GM19463 (cell line): ENCODE results near the gene PLEK2.
"Not testable (repeated sequence)": the region's sequence is repeated elsewhere in the genome, so short reads cannot be mapped to it uniquely, and the experiment has no call there.

Experiments used
- ATAC-seq: cut with Tn5 transposase; IDR thresholded peaks from one replicate; pipeline ENCODE4 v1.9.1; 2021; ENCODE audit warnings: mild to moderate bottlenecking, moderate library complexity; ENCODE audit not compliant: unreplicated experiment

Gene PLEK2

DNA sequence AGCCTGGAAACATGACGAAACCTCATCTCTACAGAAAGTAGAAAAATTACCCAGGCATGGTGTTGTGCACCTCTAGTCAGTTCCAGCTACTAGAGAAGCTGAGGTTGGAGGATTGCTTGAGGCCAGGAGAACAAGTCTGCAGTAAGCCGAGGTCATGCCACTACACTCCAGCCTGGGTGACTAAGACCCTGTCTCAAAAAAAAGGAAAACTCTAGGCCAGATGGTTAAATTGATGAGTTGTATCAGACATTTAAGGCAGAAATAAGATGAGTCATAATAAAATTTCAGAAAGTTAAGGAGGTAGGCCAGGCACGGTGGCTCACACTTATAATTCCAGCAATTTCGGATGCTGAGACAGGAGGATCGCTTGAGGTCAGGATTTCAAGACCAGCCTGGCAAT is 41.1 kb downstream of the PLEK2 start:
- no peak for ATAC-seq

DNA sequence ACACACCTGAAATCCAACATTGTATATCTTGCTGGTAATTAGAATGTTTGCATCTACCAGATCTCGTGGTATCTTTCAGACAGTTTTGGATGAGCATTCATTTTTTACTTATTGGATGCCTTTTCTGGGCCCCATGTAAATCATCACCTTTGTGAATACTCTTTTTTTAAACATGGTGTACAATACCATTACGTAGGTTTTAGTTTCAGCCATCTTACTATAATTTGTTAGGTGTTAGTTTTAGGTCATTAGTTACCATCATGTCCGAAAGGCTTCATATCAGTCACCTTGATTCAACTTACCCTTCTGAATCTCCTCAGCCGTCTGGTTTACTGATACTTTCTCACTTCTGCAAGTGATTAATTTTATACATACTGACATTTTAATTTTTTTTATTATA is 46.5 kb downstream of the PLEK2 start:
- ATAC-seq, result no peak

DNA sequence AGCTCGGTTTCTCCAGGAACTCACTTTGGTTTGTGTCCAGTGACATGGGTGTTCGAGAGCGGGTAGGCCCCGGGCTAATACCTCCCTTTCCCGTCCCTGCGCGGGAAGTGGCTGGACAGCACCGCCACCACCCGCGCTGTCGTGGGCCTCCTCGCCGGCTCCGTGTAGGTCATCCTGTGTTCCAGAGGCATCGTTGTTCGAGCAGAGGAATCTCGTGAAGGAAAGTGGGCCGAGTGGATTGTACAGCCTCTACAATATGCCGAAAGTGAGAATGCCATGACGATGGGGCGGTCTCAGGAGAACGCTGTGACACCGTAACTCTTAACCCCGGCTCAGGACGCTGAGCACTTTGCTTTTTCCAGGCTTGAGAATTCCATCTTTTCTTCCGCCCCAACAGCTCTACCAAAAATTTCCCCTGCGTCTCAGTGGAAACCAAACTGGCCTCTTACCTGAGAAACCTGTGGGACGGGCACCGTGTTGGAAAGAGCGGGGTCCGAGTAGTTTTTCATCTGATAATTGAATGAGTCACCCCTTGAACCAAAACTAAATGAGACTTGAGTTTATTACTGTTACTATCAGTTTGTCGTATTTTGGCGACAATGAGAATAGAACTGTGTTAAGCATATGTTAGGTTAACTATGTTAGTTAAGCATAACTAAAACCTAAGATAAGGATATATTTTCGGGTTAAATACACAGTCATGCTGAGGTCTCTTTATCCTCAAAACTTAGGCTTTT is 51.3 kb downstream of the PLEK2 start:
- ATAC-seq, result peak; percentile 24

DNA sequence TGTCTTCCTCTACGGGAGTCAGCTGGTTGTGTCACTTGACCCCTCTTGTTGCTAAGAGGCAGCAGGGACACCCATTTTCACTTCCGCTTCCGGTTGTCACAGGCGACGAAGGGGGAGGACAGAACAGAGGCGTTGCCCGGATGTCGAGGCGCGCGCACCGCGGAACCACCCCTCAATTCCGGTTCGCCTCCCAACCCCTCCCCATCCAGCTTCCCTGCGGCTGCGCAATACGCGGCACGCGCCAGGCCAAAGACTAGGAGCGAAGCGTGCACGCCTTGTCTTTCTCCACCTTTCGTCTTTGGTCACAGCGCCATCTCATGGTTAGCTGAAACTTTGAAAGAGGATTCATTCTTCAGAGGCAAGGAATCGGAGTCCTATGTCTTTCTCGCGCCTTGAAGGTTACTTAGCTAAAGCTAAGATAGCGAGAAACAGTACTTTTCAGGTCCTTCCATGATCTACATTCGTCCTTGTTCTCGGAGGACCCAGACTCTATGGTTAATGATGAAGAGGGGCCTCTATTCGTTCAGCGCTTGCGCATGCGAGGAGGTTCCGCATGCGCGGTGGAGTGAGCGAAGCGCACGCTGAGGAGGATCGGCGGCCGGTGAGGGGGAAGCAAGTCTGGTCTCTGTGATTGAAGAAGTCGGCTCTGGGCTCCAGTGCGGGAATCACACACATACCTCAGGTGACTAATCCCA is 52.0 kb downstream of the PLEK2 start, which contains the start of the genes ATP6V1D and EIF2S1:
Gene ATP6V1D (minus strand): TSS at position 30 of the 695 bp plus-strand sequence. CDS start 106 bp downstream, outside the sequence.
Gene EIF2S1 (plus strand): TSS at position 554 of the 695 bp plus-strand sequence. CDS start 4,440 bp downstream, outside the sequence.
- peak; percentile 90 for ATAC-seq

DNA sequence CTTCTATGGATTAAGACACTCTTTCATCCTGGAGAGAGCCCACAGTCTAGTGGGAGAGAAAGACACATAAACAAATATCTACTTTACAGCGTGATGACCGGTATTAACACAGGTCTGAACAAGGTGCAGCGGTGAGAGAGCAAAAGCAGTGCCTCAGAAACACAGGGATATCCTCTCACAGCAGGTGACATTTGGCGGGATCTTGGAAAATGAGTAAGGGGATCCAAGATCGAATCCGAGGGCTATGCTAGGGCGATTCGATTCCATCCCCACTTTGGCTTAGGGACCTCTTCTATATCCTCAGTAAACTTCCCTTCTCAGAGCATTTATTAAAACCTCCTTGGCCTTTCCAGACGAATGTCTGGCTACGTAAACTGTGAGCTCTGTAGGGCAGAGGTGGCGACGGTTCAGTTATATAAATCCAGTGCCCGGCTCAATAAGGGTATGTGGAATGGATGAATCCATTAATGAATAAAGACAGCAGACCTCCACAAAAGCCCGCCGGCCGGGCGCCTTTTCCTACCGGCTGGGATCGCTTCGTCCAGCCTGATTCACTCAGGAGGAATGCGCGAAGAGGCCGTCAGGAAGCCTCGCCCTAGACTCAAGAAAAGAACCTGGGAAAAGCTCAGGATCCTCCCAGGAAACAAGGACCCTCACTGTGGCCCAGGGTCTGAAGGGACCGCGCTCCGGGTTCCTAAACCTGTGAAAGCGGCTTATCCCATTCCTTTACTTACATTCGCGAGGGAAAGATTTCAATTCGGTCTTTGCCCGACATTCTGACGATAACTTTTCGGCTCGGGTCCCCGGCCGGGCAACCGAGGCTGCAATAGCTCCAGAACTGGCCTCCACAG is 52.8 kb downstream of the PLEK2 start:
- no peak for ATAC-seq

DNA sequence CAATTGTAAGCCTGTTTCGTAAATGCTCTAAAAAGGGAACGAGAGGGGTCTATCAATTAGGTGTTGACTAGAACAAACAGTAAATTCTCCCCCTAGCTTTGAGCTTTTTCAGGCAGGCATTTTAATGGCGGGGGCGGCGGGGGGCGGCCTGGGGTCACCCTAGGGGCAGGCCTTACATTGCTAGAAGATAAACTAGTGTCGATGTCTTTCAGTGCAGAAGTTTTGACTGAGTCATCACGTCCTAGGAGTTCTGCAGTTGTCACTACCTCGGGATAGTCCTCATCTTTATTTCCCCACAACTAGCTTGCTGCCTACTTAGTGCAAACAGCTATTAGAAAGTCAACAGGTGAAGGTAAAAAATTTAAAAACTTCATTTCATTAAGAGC is 54.0 kb downstream of the PLEK2 start:
- no peak for ATAC-seq

DNA sequence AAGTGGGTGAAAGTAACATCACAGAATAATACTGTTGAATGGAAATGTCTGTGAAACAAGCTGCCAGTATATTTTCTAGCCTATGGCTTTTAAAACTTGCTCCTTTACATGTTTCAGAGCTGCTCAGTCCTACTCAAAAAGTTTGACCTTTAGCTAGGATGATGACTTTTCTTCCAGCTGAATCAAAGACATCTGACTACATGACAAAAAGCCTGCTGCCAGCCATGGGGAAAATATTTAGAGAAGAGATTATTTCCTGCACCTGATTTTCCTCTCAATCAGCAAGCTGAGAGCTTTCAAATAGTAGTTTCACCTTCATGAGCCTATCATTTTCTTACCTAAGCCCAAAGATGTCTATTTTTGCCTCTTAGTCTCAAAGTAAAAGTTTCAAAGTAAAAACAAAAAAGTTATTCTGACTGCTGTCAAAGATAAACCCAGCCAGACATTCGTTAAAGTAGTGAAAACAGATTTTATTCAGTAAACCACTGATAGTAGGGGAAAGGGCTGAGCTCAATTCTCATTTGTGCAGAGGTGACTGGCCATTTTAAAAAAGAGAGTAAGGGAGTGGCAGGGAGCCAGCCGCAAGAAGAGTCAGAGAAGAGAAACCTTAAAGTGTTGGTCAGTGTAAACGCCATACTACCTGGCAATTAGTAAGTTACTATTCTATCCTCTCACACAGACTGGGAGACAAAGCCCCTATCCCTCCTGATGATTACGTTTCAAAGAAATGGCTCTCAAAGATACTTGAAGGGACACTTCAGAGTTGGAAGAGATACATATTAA is 54.6 kb downstream of the PLEK2 start:
- ATAC-seq, result no peak

DNA sequence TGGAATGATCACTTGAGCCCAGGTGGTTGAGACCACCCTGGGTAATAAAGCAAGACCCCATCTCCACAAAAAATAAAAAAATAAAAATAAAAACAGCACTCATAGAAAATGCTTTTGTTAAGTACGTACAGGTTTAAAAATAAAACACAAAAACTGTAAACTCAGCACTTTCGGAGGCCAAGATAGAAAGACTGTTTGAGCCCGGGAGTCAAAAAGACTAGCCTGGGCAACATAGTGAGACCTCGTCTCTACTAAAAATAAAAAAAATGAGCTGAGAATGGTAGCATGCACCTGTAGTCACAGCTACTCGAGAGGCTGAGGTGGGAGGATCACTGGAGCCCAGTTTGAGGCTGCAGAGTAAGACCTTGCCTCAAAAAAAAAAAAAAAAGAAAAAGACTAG is 59.9 kb downstream of the PLEK2 start:
- ATAC-seq, result no peak

DNA sequence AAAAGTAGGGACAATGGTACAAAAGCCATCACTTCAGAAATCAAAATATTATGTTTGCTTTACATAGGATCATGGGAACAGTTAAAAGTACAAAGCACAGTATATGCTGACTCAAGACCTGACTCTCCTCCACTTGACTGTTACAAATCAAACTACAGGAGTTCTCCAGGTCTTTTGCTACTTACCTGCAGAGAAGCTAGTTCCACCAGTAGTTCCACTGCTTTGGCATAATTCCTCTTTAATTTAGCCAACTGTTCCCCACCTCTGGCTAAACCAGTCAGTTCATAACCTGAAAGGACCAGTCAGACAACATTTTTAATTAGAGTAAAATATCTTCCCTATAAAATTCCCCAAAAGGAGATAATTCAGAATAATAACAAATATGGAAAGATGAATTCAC is 66.4 kb downstream of the PLEK2 start:
- ATAC-seq, result no peak

DNA sequence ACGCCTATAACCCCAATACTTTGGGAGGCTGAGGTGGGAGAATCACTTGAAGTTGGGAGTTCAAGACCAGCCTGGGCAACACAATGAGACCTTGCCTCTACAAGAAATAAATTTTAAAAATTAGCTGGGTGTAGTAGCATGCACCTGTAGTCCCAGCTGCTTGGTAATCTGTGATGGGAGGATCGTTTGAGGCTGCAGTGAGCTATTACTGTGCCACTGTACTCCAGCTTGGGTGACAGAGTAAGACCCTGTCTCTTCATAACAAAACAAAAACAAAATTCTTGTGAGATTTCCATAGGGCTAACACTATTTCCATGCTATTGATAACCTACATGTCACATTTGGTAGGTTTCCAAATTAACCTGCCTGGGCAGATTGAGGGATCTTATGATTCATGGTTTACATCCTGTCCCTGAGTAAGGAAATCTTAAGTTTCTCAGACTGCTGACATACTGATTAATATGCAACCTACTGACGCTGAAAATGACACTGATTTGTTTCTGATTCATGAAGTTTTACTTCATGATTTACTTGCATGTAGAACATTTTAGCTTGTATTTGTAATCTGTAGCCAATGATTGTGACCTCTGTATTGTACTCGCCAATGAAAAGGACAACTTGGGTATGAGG is 68.2 kb downstream of the PLEK2 start:
- no peak for ATAC-seq

DNA sequence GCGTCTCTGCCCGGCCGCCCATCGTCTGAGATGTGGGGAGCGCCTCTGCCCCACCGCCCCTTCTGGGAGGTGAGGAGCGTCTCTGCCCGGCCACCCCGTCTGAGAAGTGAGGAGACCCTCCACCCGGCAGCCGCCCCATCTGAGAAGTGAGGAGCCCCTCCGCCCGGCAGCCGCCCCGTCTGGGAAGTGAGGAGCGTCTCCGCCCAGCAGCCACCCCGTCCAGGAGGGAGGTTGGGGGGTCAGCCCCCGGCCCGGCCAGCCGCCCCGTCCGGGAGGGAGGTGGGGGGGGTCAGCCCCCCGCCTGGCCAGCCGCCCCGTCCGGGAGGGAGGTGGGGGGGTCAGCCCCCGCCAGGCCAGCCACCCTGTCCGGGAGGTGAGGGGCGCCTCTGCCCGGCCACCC is 70.7 kb downstream of the PLEK2 start:
- not testable (repeated sequence) for ATAC-seq
